HEK293T (cell line): ENCODE data around the gene CCNG1.
A peak's percentile ranks its signal among the peaks of the same experiment; 100 is the strongest.

Source experiments
- CTCF ChIA-PET: fragments of 350-600 bp; formaldehyde crosslinking; extraction: SDS; loops from one replicate; lab custom pipeline; 2021; ENCODE audit warnings: antibody characterized with exemption, inconsistent platforms; lab: Yijun Ruan, JAX
- POLR2A ChIA-PET: fragments of 350-600 bp; formaldehyde crosslinking; extraction: SDS; loops from one replicate; lab custom pipeline; 2020; ENCODE audit warnings: antibody characterized with exemption, inconsistent platforms; lab: Yijun Ruan, JAX
- DNase-seq: peaks from one replicate; pipeline ENCODE4 v3.0.0; 2012; ENCODE audit warnings: mixed read lengths; ENCODE audit errors: extremely low spot score
- ARNT ChIP-seq: fragments of 450-650 bp; IDR thresholded peaks from 2 replicates; pipeline ENCODE4 v1.6.1; 2017; ENCODE audit warnings: mild to moderate bottlenecking
- BHLHE40 ChIP-seq: fragments of 450-650 bp; IDR thresholded peaks from 2 replicates; pipeline ENCODE4 v1.6.1; 2016; ENCODE audit warnings: mild to moderate bottlenecking, moderate library complexity, borderline replicate concordance
- CTBP1 ChIP-seq: fragments of 450-650 bp; IDR thresholded peaks from 2 replicates; pipeline ENCODE4 v1.6.1; 2016; ENCODE audit warnings: borderline replicate concordance
- ELF4 ChIP-seq: fragments of 450-650 bp; IDR thresholded peaks from 2 replicates; pipeline ENCODE4 v1.6.1; 2017; ENCODE audit warnings: antibody characterized with exemption
- FOXA1 ChIP-seq: fragments of 450-650 bp; IDR thresholded peaks from 2 replicates; pipeline ENCODE4 v1.6.1; 2016; ENCODE audit warnings: mild to moderate bottlenecking
- FOXK2 ChIP-seq: fragments of 450-650 bp; IDR thresholded peaks from 2 replicates; pipeline ENCODE4 v1.6.1; 2016; ENCODE audit warnings: mild to moderate bottlenecking
- FOXM1 ChIP-seq: fragments of 450-650 bp; IDR thresholded peaks from 2 replicates; pipeline ENCODE4 v1.6.1; 2017; ENCODE audit warnings: mild to moderate bottlenecking, borderline replicate concordance
- HDGF ChIP-seq: fragments of 450-650 bp; IDR thresholded peaks from 2 replicates; pipeline ENCODE4 v1.6.1; 2017; ENCODE audit warnings: antibody characterized with exemption, borderline replicate concordance
- L3MBTL2 ChIP-seq: fragments of 450-650 bp; conservative IDR thresholded peaks from 2 replicates; pipeline ENCODE4 v1.6.1; 2016; ENCODE audit warnings: mild to moderate bottlenecking
- LEF1 ChIP-seq: fragments of 450-650 bp; IDR thresholded peaks from 2 replicates; pipeline ENCODE4 v1.6.1; 2017; ENCODE audit warnings: mild to moderate bottlenecking, borderline replicate concordance
- NFRKB ChIP-seq: fragments of 450-650 bp; IDR thresholded peaks from 2 replicates; pipeline ENCODE4 v1.6.1; 2016; ENCODE audit warnings: mild to moderate bottlenecking, moderate library complexity
- SP1 ChIP-seq: fragments of 450-650 bp; IDR thresholded peaks from 2 replicates; pipeline ENCODE4 v1.6.1; 2017
- SUZ12 ChIP-seq: fragments of 450-650 bp; IDR thresholded peaks from 2 replicates; pipeline ENCODE4 v1.6.1; 2016; ENCODE audit warnings: mild to moderate bottlenecking
- TARDBP ChIP-seq: fragments of 450-650 bp; IDR thresholded peaks from 2 replicates; pipeline ENCODE4 v1.6.1; 2016
- ZNF384 ChIP-seq: fragments of 450-650 bp; IDR thresholded peaks from 2 replicates; pipeline ENCODE4 v1.6.1; 2016
- TF ChIP-seq, protein P1 (sequence below): fragments of 450-650 bp; IDR thresholded peaks from 2 replicates; pipeline ENCODE4 v1.6.1; 2016

Gene CCNG1

DNA sequence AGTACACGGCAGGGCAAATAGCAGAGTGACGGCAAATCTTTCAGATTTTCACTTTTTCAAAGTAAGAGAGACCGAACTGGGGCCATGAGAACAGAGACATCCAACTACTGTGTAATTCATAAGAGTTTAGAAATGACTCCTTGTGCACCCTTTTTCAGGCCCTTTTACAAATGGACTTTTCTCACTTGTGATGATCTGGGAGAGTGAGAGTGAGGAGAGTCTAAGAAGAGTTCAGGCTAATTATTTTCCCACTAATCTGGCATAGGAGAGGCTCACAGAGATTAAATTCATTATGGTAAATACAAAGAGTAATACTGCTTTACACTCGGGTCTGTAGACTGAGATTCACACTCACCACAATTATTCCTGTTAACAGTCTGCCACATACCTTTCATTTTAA is 880 bp upstream of the CCNG1 start:
- POLR2A ChIA-PET, result interaction anchor here (1.0 kb wide), 1 partner anchor 24 kb away, joined by 3 read pairs; the partner anchor contains the start of genes HMMR and NUDCD2
- CTCF ChIA-PET, result no interaction called here
- no peak for TF ChIP-seq NFRKB
- no peak for TF ChIP-seq SP1
- TF ChIP-seq FOXK2, result no peak
- TF ChIP-seq TARDBP, result no peak
- no peak for TF ChIP-seq ARNT
- no peak for DNase-seq

- ChIA-PET POLR2A (interaction anchor here (1.0 to 7.3 kb wide), 5 partner anchors 22 to 72 kb away, joined by 3 to 129 read pairs (median 6); partner anchors contain the start of genes HMMR, MAT2B and NUDCD2), CTCF (no interaction called here)
- no peak for DNase-seq
- TF ChIP-seq FOXA1 (no peak), SUZ12 (no peak), ZNF384 (no peak), BHLHE40 (no peak), TARDBP (no peak), ELF4 (no peak), FOXM1 (no peak), FOXK2 (no peak), LEF1 (no peak), NFRKB (no peak), CTBP1 (no peak), L3MBTL2 (no peak), HDGF (no peak), SP1 (no peak), ARNT (no peak)
- TF ChIP-seq, protein P1, sequence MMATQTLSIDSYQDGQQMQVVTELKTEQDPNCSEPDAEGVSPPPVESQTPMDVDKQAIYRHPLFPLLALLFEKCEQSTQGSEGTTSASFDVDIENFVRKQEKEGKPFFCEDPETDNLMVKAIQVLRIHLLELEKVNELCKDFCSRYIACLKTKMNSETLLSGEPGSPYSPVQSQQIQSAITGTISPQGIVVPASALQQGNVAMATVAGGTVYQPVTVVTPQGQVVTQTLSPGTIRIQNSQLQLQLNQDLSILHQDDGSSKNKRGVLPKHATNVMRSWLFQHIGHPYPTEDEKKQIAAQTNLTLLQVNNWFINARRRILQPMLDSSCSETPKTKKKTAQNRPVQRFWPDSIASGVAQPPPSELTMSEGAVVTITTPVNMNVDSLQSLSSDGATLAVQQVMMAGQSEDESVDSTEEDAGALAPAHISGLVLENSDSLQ, result no peak
Measured at GRCh38 chr5:163437011-163437308, 435 bp upstream of the CCNG1 start.

GRCh38 chr5:163439092-163439425 is 1.7 kb downstream of the CCNG1 start:
- CTCF ChIA-PET, result no interaction called here
- no peak for DNase-seq
- POLR2A ChIA-PET, result interaction anchor here (2.2 to 7.3 kb wide), 2 partner anchors 20 to 66 kb away, joined by 6 to 129 read pairs; partner anchors contain the start of genes HMMR, MAT2B and NUDCD2
- TF ChIP-seq NFRKB, result no peak
- no peak for TF ChIP-seq BHLHE40
- TF ChIP-seq, protein P1, result peak; percentile 59

- TF ChIP-seq FOXK2 (no peak), FOXM1 (no peak), LEF1 (no peak), L3MBTL2 (no peak), SUZ12 (no peak), HDGF (no peak), ELF4 (no peak), ZNF384 (no peak)
- TF ChIP-seq, protein P1, result no peak
- ChIA-PET POLR2A (interaction anchor here (0.5 to 7.3 kb wide), 2 partner anchors 18 to 59 kb away, joined by 3 to 129 read pairs; partner anchors contain the start of genes HMMR and NUDCD2), CTCF (no interaction called here)
- no peak for DNase-seq
Measured at GRCh38 chr5:163440954-163441353, 3.6 kb downstream of the CCNG1 start.

DNA sequence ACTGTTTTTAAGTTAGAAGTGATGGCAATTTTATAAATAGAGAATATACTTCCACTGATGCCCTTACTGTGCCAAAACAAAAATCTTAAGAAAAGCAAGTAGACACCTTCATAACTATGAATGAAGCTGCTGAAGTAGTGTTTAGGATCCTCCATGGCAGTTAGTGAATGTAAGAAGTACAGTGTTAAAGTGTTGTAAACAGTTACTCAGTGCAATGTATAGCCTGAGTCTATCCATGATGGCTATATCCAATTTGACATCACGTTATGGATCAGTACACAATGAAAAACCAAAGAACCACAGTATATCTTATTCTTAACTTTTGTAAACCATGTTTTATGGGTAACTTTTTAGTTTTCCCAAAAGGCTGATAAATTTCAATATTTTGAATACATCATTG is 7.1 kb downstream of the CCNG1 start:
- DNase-seq, result no peak
- ChIA-PET CTCF (no interaction called here), POLR2A (interaction anchor here (0.7 kb wide), 1 partner anchor 16 kb away, joined by 3 read pairs; the partner anchor contains the start of genes HMMR and NUDCD2)
- TF ChIP-seq HDGF (no peak), FOXM1 (no peak), ARNT (no peak), BHLHE40 (no peak), SP1 (no peak), ELF4 (no peak), CTBP1 (no peak), FOXK2 (no peak), NFRKB (no peak), L3MBTL2 (no peak), FOXA1 (no peak)
- TF ChIP-seq, protein P1, result no peak

GRCh38 chr5:163445345-163445744 is 8.0 kb downstream of the CCNG1 start:
- POLR2A ChIA-PET, result no interaction called here
- TF ChIP-seq SP1 (no peak), SUZ12 (no peak), LEF1 (no peak), HDGF (no peak), CTBP1 (no peak), NFRKB (no peak), BHLHE40 (no peak), TARDBP (no peak), FOXK2 (no peak), L3MBTL2 (no peak), ARNT (no peak), FOXA1 (no peak), ELF4 (no peak), FOXM1 (no peak), ZNF384 (no peak)
- TF ChIP-seq, protein P1, result no peak
- no peak for DNase-seq
- CTCF ChIA-PET, result no interaction called here
